GM12878 (cell line): Measurements from ENCODE around the gene TAF3. TPM values are rescaled to one million over a fixed set of nuclear protein-coding genes. Genes with fewer than 3 reads are reported as not detected.

Experiments
- BCL3 ChIP-seq: IDR thresholded peaks from 2 replicates; pipeline ENCODE4 v1.6.1; 2011; ENCODE audit warnings: borderline replicate concordance, low read depth, mild to moderate bottlenecking, moderate library complexity, low read length; ENCODE audit not compliant: insufficient read depth, poor library complexity, severe bottlenecking
- BMI1 ChIP-seq: fragments of 450-650 bp; IDR thresholded peaks from 2 replicates; pipeline ENCODE4 v1.6.1; 2016; ENCODE audit warnings: mild to moderate bottlenecking, moderate library complexity, borderline replicate concordance
- BRCA1 ChIP-seq: IDR thresholded peaks from 2 replicates; pipeline ENCODE4 v1.6.1; 2011; ENCODE audit warnings: low read depth, low read length, improper control_type of control experiment
- CHD2 ChIP-seq: IDR thresholded peaks from 2 replicates; pipeline ENCODE4 v1.6.1; 2011; ENCODE audit warnings: low read depth, low read length, improper control_type of control experiment, borderline replicate concordance
- CHD4 ChIP-seq: fragments of 200-600 bp; sonication (generic); IDR thresholded peaks from 2 replicates; pipeline ENCODE4 v1.6.1; 2016; ENCODE audit warnings: mild to moderate bottlenecking
- IRF3 ChIP-seq: fragments of 450-650 bp; IDR thresholded peaks from 2 replicates; pipeline ENCODE4 v1.6.1; 2014; ENCODE audit warnings: mild to moderate bottlenecking
- MLLT1 ChIP-seq: fragments of 450-650 bp; IDR thresholded peaks from 2 replicates; pipeline ENCODE4 v1.6.1; 2016; ENCODE audit warnings: mild to moderate bottlenecking
- MTA2 ChIP-seq: fragments of 450-650 bp; IDR thresholded peaks from 2 replicates; pipeline ENCODE4 v1.6.1; 2016; ENCODE audit warnings: low read depth, mild to moderate bottlenecking, moderate library complexity
- NFYB ChIP-seq: IDR thresholded peaks from 2 replicates; pipeline ENCODE4 v1.6.1; 2011; ENCODE audit warnings: low read depth, mild to moderate bottlenecking, low read length, improper control_type of control experiment, moderate library complexity; ENCODE audit not compliant: insufficient read depth
- SIN3A ChIP-seq: IDR thresholded peaks from 2 replicates; pipeline ENCODE4 v1.6.1; 2012; ENCODE audit warnings: low read depth, low read length, improper control_type of control experiment
- SREBF2 ChIP-seq: IDR thresholded peaks from 2 replicates; pipeline ENCODE4 v1.6.1; 2012; ENCODE audit warnings: mild to moderate bottlenecking, low read length
- STAT3 ChIP-seq: IDR thresholded peaks from 2 replicates; pipeline ENCODE4 v1.6.1; 2011; ENCODE audit warnings: low read depth, low read length, improper control_type of control experiment
- ZNF207 ChIP-seq: fragments of 450-650 bp; IDR thresholded peaks from 2 replicates; pipeline ENCODE4 v1.6.1; 2014; ENCODE audit warnings: antibody characterized with exemption, mild to moderate bottlenecking, borderline replicate concordance
- polyA plus RNA-seq, 11 experiments: library from polyadenylated mRNA; depleted of rRNA in 4 of 11; unstranded in 6 of 11; stranded (reverse) in 5 of 11; fragments of >200 nt; fragmentation: Nextera tagmentation in 4 of 11; fragmentation: Illumina TruSeq in 1 of 11; extraction: Ambion mirVana in 4 of 11; extraction: Trizol in 1 of 11; gene quantifications; 1 replicate in 1 of 11; 2 replicates in 10 of 11; pipeline versions ENCODE4 v1.2.1 to v1.2.3, GENCODE V29; 2011 to 2016; ENCODE audit warnings: inconsistent platforms in 2 of 11, missing spikeins in 2 of 11, low read depth in 1 of 11
- total RNA-seq, 4 experiments: library from RNA; depleted of rRNA in 3 of 4; stranded (reverse); fragments of >200 nt in 3 of 4; fragmentation: Illumina TruSeq in 1 of 4; extraction: Trizol in 1 of 4; gene quantifications; 2 replicates each; pipeline versions ENCODE4 v1.2.1 to v1.2.3, GENCODE V29; 2013 to 2021

TAF3 gene
- total and polyA plus RNA-seq, 10 of the 15 experiments (the other 5 are each of a cell fraction or from before 2014, with no cell fraction given) = 2.0 to 10.1 (median 3.7) TPM

- TF ChIP-seq MLLT1 (no peak), CHD2 (no peak), STAT3 (no peak), CHD4 (no peak), BRCA1 (no peak), IRF3 (no peak), BCL3 (no peak), NFYB (no peak), BMI1 (no peak), ZNF207 (no peak), SIN3A (no peak), MTA2 (no peak), SREBF2 (no peak)
These were observed 135.1 kb downstream of the TAF3 start (continued) for GRCh38 chr10:7953447-7953846.
